NCI-H345 treated with DMSO at 0.1 percent for 48 hours (cell line): ENCODE measurements around the gene PAM16.

Experiments used
- DNase-seq: peaks from one replicate; lab custom pipeline; 2025; ENCODE audit not compliant: unreplicated experiment; lab: John Stamatoyannopoulos, UW

Gene PAM16

GRCh38 chr16:4371357-4372000 lies 20.4 kb upstream of the PAM16 start, which contains the start of gene VASN:
TSS of gene VASN (plus strand) at chr16:4371848. CDS start at chr16:4380878, 9,030 bp downstream.
- peak; percentile 11 for DNase-seq

- no peak for DNase-seq
These were observed 19.6 kb upstream of the PAM16 start for GRCh38 chr16:4370570-4371356.

GRCh38 chr16:4370151-4370550 lies 19.0 kb upstream of the PAM16 start:
- no peak for DNase-seq

DNA sequence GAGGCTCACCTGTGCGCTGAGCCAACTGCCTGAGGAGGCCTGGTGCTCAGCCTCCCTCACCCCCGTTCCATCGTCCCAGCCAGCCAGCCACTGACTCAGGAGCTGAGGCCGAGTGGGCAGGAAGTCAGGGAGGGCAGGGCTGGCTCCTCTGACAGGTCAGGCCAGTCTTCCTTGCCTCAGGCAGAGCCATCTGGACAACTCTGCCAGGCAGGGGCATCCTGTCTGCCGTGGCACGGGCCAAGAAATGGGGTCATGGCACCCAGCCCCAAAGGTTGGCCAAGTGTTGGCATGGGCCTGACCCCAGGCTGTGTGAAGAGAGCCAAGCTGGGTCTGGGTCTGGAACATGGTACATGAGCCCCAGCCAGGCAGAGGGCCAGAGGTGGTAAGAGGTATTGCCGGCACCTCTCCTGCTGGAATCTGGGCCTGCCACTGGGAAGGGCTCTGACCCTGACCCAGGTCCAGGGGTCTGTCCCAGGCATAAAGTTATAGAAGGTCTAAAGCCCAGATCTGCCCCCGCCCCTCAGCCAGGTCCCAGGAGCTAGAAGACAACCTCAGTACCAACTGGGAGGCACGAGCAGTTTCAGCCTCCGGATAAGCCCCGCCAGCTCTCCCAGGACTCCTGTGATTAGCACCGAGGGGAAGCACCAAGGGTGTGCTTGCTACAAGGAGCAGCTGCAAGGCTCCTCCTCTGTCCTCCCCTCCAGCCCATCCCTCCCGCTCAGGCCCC lies 18.0 kb upstream of the PAM16 start:
- no peak for DNase-seq

DNA sequence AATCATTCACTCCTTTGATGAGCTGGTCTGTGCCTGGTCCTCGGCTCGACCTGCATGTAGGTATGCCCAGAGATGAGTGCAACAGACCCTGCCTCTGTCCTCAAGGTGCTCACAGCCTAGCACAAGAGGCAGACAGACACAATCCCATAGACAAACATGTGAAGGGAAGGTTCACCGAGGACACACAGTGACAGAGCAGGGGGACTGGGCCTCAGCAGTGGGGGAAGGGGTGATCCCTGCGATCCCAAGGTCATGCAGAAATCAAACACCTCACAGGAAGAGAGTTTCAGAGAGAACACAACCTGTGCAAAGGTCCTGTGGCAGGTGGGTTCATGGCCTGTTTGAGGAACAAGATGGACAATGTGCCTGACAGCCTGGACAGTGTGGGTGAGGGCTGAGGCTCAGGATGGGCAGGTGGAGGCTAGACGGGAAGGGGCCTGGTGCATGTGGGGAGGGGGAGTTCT lies 16.3 kb upstream of the PAM16 start:
- no peak for DNase-seq

GRCh38 chr16:4366016-4366415 lies 14.9 kb upstream of the PAM16 start:
- DNase-seq = no peak

- DNase-seq = no peak
These were observed 14.5 kb upstream of the PAM16 start for GRCh38 chr16:4365615-4366014.

DNA sequence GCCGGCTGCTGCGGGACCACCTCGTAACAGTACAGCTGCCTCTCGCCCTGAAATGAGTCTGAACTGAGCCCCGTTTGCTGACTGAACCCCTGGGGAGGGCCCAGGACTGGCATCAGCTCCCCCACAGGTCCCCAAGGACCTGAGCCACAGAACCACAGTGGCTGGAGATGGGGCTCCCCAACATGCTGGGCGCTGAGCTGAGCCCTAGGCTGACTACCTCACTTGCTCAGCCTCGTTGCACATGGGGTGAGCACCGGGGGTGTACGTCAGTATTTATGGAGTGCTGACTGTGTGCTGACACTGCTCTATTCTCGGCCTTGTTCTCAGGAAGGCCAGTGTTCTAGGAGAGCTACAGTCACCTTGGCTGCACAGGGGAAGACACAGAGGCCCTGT lies 13.9 kb upstream of the PAM16 start:
- no peak for DNase-seq

DNA sequence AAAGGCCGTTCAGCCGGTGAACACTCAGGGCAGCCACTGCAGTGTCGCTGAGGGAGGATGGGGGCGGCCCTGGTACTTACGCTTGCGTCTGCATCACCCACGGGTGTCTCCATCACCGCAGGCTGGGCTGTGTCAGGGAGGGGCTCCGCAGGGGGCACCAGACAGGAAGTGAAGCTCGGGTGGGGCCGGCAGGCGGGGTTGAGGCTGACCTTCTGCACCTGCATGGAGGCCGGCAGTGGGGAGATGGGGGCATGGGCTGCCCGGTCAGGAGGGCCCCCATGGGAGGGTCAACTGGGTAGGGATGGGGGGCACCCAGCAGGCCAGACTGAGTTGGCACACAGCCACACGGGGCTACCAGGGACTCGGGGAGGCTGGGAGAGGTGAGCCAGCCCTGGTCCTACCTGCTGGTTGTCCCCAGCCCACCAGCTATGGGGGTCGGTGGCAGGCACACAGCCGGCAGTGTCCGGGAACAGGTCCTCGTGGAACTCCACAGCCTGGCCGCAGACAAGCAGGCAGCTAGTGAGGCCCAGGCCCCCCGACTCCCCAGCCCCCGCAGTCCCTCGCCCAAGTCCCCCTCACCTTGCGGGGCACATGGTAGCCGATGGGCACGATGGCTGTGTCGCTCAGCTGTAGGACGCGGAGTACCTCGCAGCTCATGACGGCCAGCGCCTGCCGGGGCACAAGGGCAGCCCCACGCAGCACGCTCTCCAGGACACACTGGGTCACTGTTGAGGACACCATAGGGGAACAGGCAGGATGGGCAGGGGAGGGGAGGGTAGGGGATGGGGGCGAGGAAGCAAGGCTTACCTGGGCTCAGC lies 13.3 kb upstream of the PAM16 start:
- DNase-seq = no peak

DNA sequence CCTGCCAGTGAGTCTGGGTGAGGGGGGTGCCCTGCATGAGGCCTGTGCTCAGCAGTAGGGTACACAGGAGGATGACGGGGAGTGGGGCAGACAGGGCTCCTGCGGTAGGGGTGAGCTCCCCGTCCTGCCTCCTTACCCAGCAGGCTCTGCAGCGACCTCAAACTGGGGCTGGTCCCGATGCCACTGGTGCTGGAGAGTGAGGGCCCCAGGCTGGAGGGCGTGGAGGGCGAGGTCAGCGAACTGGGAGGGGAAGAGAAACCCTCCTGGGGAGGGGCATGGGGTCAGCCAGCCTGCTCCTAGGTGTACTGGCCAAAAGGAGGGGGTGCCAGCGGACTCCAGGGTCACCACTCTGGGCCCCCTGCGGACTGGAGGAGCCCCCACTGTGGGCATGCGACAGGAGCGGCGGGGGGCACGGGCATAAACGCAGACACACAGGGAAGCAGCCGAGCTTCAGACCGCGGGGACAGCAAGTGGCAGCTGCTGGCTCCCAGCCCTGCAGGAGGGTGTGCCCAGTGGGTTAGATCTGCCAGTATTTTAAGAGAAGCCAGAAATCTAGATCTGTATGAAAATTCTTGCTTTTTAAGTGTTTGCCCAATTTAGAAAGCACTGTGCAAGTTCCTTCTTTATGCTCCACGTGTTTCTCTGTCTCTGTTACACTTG lies 11.5 kb upstream of the PAM16 start:
- DNase-seq = no peak

DNA sequence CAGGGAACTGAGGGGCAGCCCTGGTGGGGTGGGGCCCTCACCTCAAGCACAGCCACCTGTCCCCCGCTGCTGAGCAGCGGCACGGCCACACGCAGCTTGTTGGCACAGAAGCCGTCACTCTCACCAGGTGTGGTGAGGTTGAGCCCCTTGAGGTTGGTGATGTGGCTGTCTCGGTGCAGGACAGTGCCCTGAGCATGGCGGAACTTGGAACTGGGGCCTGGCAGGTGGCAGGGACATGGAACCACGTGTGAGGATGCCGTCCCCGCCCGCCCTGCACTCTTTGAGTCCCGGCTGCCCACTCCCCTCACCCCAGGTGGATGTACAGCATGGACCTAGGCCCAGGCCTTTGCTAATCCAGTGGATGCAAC lies 10.8 kb upstream of the PAM16 start:
- DNase-seq = no peak

- no peak for DNase-seq
These were observed 10.2 kb upstream of the PAM16 start for GRCh38 chr16:4361033-4361943.

GRCh38 chr16:4360538-4361021 lies 9.5 kb upstream of the PAM16 start:
- DNase-seq = no peak

GRCh38 chr16:4359914-4360313 lies 8.8 kb upstream of the PAM16 start:
- DNase-seq = no peak

DNA sequence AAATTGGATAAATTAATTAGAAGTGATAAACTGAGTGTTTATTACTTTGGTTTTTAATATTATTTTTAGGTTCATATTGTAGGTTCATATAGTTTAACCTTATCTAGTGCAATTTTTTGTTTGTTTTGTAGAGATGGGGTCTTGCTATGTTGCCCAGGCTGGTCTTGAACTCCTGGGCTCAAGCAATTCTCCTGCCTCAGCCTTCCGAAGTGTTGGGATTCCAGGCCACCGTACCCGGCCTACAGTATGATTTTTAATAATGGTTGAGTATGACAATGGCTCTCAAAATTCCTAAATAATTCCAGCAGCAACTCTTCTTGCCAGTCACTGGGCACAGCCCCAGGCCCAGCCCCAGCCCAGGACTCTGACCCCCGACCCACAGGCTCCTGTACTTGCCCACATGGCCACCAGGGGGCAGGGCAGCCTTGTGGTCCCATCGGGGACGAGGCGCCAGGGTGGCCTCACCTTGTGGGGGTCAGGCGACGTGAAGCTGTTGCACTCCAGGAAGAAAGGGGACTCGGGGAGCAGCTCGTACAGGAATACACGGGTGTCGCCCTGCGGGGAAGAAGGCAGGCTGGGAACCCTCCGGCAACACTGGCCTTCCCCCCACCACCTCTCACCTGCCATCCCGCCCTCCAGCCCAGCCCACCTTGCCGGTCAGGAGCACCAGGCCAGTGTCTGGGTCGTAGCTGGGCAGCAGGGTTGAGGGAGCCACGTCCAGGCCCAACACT lies 7.9 kb upstream of the PAM16 start:
- no peak for DNase-seq

DNA sequence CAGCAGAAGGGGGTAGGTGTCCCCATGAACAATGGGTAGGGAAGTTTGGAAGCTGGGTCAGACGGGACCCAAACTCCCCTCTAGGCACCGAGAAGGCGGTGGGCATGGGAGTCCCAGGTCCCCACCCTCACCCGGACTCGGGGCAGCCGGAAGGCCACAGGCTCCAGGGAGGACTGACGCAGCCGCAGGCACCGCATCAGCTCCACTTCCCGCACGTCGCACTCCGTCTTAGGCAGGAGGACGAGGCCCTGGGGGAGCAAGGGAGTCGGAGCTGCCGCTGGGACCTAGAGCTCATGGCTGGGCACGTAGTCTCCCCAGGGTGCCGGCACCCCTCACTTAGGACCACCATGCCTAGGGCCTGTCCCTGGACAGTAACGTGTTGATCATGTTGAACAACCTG lies 7.1 kb upstream of the PAM16 start:
- DNase-seq = no peak

- no peak for DNase-seq
These were observed 5.7 kb upstream of the PAM16 start for GRCh38 chr16:4356820-4357219.

- no peak for DNase-seq
These were observed 3.6 kb upstream of the PAM16 start for GRCh38 chr16:4354512-4355409.
